Cerebellar nuclear complex (tissue), 1 donor: ENCODE data around the gene LONP1.

Experiments used
- DNase-seq, 2 experiments: peaks; one replicate each; lab custom pipeline; 2025; lab: John Stamatoyannopoulos, UW

The LONP1 gene

DNA sequence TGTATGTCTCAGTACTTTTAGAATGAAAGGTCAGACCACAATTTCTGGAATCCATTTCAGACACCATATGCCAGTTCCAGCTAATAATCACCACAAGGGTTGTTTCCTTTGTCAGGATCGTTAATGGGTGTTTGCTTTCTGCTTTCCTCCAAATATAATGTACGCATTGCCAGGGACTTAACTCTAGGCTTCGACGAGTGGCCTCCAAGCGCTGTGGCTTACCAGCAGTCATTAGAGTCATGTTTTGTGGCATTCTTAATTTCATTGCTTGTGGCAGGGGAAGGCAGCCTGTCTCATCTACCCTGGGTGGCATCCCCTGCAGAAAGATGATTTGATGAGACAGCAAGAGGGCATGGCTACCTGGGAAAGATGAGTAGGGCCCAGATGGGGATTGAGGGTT, 74.5 kb downstream of the LONP1 start:
- DNase-seq, result no peak

DNA sequence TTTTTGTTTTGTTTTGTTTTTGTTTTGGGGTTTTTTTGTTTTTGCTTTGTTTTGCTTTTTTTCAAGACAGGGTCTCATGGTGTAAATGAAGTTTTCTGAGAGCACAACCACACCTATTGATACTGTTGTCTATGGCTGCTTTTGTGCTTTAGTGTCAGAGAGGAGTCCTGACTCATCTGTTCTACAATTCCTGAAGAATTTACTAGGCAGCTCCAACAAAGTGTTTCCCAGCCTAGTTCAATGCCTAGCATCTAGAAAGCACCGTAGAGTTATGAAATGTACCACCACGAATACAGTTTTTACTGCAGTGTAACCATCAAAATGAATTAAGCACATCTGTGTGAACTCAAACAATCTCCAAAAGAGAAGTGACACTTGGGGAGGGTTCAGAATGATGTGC, 75.9 kb downstream of the LONP1 start:
- no peak for DNase-seq

DNA sequence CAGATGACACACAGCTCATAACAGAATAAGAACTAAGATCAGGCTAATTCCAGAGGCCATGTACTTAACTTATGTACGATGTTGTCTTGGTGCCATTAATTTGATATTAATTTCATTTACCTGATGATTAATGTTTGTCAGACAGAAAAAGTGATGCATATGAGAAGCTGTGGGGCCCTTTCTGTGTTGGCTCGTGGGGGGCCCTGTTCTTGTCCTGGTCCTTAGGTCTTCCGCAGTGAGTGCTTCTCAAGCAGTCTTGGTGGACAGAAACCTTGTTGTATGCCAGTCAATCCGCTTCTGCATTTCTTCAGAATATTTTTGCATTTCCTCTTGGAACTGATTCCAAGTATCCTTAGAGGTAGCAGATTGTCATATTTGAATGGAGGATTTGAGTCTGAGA, 76.9 kb downstream of the LONP1 start:
- DNase-seq, result no peak

DNA sequence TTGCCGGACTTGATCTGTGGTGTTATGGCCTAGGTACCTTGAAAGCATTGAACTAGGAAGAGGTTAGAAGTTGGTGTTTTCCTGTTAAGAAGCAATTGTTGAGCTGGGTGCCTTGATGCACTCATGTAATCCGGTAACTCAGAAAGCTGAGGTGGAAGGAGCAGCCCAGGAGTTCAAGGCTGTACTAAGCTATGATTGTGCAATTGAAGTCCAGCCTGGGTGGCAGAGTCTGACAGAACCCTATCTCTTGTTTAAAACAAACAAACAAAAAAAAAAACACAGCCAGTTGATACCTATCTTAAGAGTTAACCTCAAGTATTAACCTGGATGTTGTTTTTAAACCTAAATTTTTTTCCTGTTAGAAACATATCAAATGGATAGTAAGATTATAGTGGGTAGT, 77.7 kb downstream of the LONP1 start:
- no peak for DNase-seq
